H1 (cell line): ENCODE data around the gene NAP1L5. TPM values are rescaled to one million over a fixed set of nuclear protein-coding genes. Genes with fewer than 3 reads are reported as not detected.
A peak's percentile ranks its signal among the peaks of the same experiment; 100 is the strongest.

Experiments used
- CTCF ChIA-PET: fragments of 300-600 bp; sonication (Branson Sonifier 250); formaldehyde crosslinking; loops from one replicate; lab custom pipeline; 2021; ENCODE audit not compliant: partially characterized antibody; lab: Charles Lee
- POLR2A ChIA-PET: fragments of 300-600 bp; sonication (Branson Sonifier 250); formaldehyde crosslinking; loops from one replicate; lab custom pipeline; 2021; ENCODE audit warnings: inconsistent platforms; ENCODE audit not compliant: partially characterized antibody; lab: Charles Lee
- DNase-seq, 2 experiments: peaks; one replicate each; pipeline versions ENCODE4 v3.0.0 to v3.0.0-alpha.2; 2010 to 2022; ENCODE audit warnings: low spot score in 2 of 2, low read depth in 1 of 2, mixed read lengths in 1 of 2
- FAIRE-seq: peaks from 2 replicates; lab custom pipeline; 2011; peaks lifted over from hg19 to GRCh38; lab: Jason Lieb, UNC
- H2AFZ ChIP-seq: 2 replicates; pipeline ENCODE4 v1.8.1; 2012; ENCODE audit warnings: low read length, inconsistent platforms
- H2AK5ac ChIP-seq: 2 replicates; pipeline ENCODE4 v1.6.1; 2013; ENCODE audit warnings: low read depth, low read length
- H2BK120ac ChIP-seq: replicated peaks from 2 replicates; pipeline ENCODE3; 2013; ENCODE audit warnings: low read depth, low read length, inconsistent platforms
- H2BK12ac ChIP-seq: 2 replicates; pipeline ENCODE4 v1.6.1; 2013; ENCODE audit warnings: low read depth, low read length
- H2BK15ac ChIP-seq: 2 replicates; pipeline ENCODE4 v1.6.1; 2013; ENCODE audit warnings: low read length
- H2BK20ac ChIP-seq: 2 replicates; pipeline ENCODE4 v1.6.1; 2013; ENCODE audit warnings: low read length
- H2BK5ac ChIP-seq: 2 replicates; pipeline ENCODE4 v1.6.1; 2013; ENCODE audit warnings: low read depth, low read length
- H3K14ac ChIP-seq: 2 replicates; pipeline ENCODE4 v1.6.1; 2013; ENCODE audit warnings: inconsistent platforms; ENCODE audit not compliant: insufficient read length
- H3K18ac ChIP-seq: 2 replicates; pipeline ENCODE4 v1.6.1; 2013; ENCODE audit warnings: low read length; ENCODE audit errors: extremely low read depth
- H3K23ac ChIP-seq: 2 replicates; pipeline ENCODE4 v1.6.1; 2013; ENCODE audit warnings: inconsistent platforms; ENCODE audit not compliant: insufficient read length
- H3K23me2 ChIP-seq: 2 replicates; pipeline ENCODE4 v1.6.1; 2013; ENCODE audit warnings: low read depth, low read length
- H3K27ac ChIP-seq: 2 replicates; pipeline ENCODE4 v1.6.1; 2011; ENCODE audit warnings: low read depth, low read length, inconsistent platforms
- H3K27me3 ChIP-seq, 4 experiments: replicated peaks in 1 of 4; 1 replicate in 1 of 4; 2 replicates in 3 of 4; pipeline versions ENCODE4 v1.6.1 to v1.8.1; 2011 to 2013; ENCODE audit warnings: low read length in 3 of 4, mild to moderate bottlenecking in 3 of 4, inconsistent platforms in 2 of 4, mixed read lengths in 2 of 4, moderate library complexity in 1 of 4; ENCODE audit not compliant: control insufficient read depth in 3 of 4, insufficient read depth in 3 of 4; ENCODE audit errors: extremely low read depth in 1 of 4
- H3K36me3 ChIP-seq, 4 experiments: 2 replicates each; pipeline versions ENCODE4 v1.6.1 to v1.8.1; 2011 to 2013; ENCODE audit warnings: mild to moderate bottlenecking in 4 of 4, low read length in 3 of 4, moderate library complexity in 2 of 4, control low read depth in 1 of 4, inconsistent platforms in 1 of 4; ENCODE audit not compliant: insufficient read depth in 4 of 4, control insufficient read depth in 2 of 4
- H3K4ac ChIP-seq: replicated peaks from 2 replicates; pipeline ENCODE3; 2013; ENCODE audit warnings: low read length, low read depth, mixed read lengths, inconsistent platforms; ENCODE audit not compliant: insufficient read length
- H3K4me1 ChIP-seq, 4 experiments: replicated peaks in 1 of 4; 1 replicate in 1 of 4; 2 replicates in 3 of 4; pipeline versions ENCODE4 v1.6.1 to v1.8.1; 2011 to 2013; ENCODE audit warnings: low read length in 3 of 4, inconsistent platforms in 2 of 4, mixed read lengths in 1 of 4; ENCODE audit not compliant: insufficient read depth in 4 of 4, control insufficient read depth in 3 of 4
- H3K4me2 ChIP-seq, 2 experiments: 2 replicates each; pipeline versions ENCODE4 v1.6.1 to v1.8.1; 2011 to 2013; ENCODE audit warnings: low read depth in 2 of 2, low read length in 2 of 2, control low read depth in 1 of 2, inconsistent platforms in 1 of 2, mild to moderate bottlenecking in 1 of 2; ENCODE audit not compliant: insufficient read depth in 1 of 2
- H3K4me3 ChIP-seq, 4 experiments: fragments of 200-600, 300-600 bp in 1 of 4; sonication (generic), shearing (Covaris generic), sonication (Bioruptor Twin) in 1 of 4; 2 replicates each; pipeline versions ENCODE4 v1.5.1 to v1.8.1; 2011 to 2016; ENCODE audit warnings: low read length in 4 of 4, low read depth in 3 of 4, control low read depth in 2 of 4, inconsistent platforms in 2 of 4, mild to moderate bottlenecking in 2 of 4, mixed read lengths in 1 of 4, moderate library complexity in 1 of 4; ENCODE audit not compliant: insufficient read depth in 2 of 4; ENCODE audit errors: extremely low read depth in 1 of 4
- H3K56ac ChIP-seq: replicated peaks from 2 replicates; pipeline ENCODE3; 2013; ENCODE audit warnings: low read depth, mild to moderate bottlenecking, mixed read lengths, low read length, inconsistent platforms; ENCODE audit not compliant: insufficient read length
- H3K79me1 ChIP-seq: 2 replicates; pipeline ENCODE4 v1.6.1; 2013; ENCODE audit warnings: low read depth, low read length, control low read depth
- H3K79me2 ChIP-seq, 2 experiments: 2 replicates each; pipeline versions ENCODE4 v1.6.1 to v1.8.1; 2012 to 2013; ENCODE audit warnings: low read length in 2 of 2, mild to moderate bottlenecking in 2 of 2, inconsistent platforms in 1 of 2; ENCODE audit not compliant: insufficient read depth in 2 of 2, control insufficient read depth in 1 of 2
- H3K9ac ChIP-seq, 4 experiments: replicated peaks in 1 of 4; 1 replicate in 1 of 4; 2 replicates in 3 of 4; pipeline versions ENCODE4 v1.6.1 to v1.8.1; 2011 to 2013; ENCODE audit warnings: low read depth in 3 of 4, low read length in 3 of 4, control low read depth in 2 of 4, mild to moderate bottlenecking in 2 of 4, moderate library complexity in 2 of 4, inconsistent platforms in 1 of 4; ENCODE audit errors: extremely low read depth in 1 of 4
- H3K9me3 ChIP-seq, 2 experiments: 2 replicates each; pipeline versions ENCODE4 v1.6.1 to v1.8.1; 2012 to 2013; ENCODE audit warnings: mild to moderate bottlenecking in 2 of 2, moderate library complexity in 2 of 2, control low read depth in 1 of 2, inconsistent platforms in 1 of 2, low read depth in 1 of 2, low read length in 1 of 2, mixed read lengths in 1 of 2; ENCODE audit not compliant: insufficient read depth in 2 of 2
- H4K20me1 ChIP-seq, 2 experiments: replicated peaks in 1 of 2; 2 replicates each; pipeline versions ENCODE3 to v1.8.1; 2011 to 2013; ENCODE audit warnings: inconsistent platforms in 2 of 2, low read length in 2 of 2, mild to moderate bottlenecking in 1 of 2; ENCODE audit not compliant: insufficient read depth in 2 of 2, control insufficient read depth in 1 of 2
- H4K5ac ChIP-seq: 2 replicates; pipeline ENCODE4 v1.6.1; 2013; ENCODE audit warnings: low read length, low read depth, mixed read lengths, inconsistent platforms; ENCODE audit not compliant: insufficient read length
- H4K8ac ChIP-seq: 2 replicates; pipeline ENCODE4 v1.8.0; 2013; ENCODE audit warnings: mild to moderate bottlenecking, moderate library complexity, low read length, inconsistent platforms; ENCODE audit not compliant: insufficient read depth; ENCODE audit errors: extremely low read depth
- H4K91ac ChIP-seq: replicated peaks from 2 replicates; pipeline ENCODE3; 2013; ENCODE audit warnings: low read length, mixed read lengths, inconsistent platforms; ENCODE audit not compliant: insufficient read length
- BCL11A ChIP-seq, 2 experiments: IDR thresholded peaks; one replicate each; pipeline ENCODE4 v1.6.1; 2011; ENCODE audit warnings: low read depth in 2 of 2, low read length in 2 of 2, mild to moderate bottlenecking in 2 of 2
- EP300 ChIP-seq, 2 experiments: IDR thresholded peaks; 1 replicate in 1 of 2; 2 replicates in 1 of 2; pipeline ENCODE4 v1.6.1; 2011 to 2012; ENCODE audit warnings: low read depth in 2 of 2, low read length in 2 of 2, mild to moderate bottlenecking in 2 of 2, borderline replicate concordance in 1 of 2, inconsistent platforms in 1 of 2, moderate library complexity in 1 of 2
- EZH2 ChIP-seq: fragments of 200-600 bp; sonication (generic); IDR thresholded peaks from 2 replicates; pipeline ENCODE4 v1.7.1; 2012; ENCODE audit warnings: low read depth, mild to moderate bottlenecking, moderate library complexity, low read length, inconsistent platforms; ENCODE audit not compliant: severe bottlenecking
- GABPA ChIP-seq: IDR thresholded peaks from 2 replicates; pipeline ENCODE4 v1.6.1; 2011; ENCODE audit warnings: mild to moderate bottlenecking, low read length, moderate library complexity, borderline replicate concordance; ENCODE audit not compliant: insufficient read depth
- POU5F1 ChIP-seq: IDR thresholded peaks from 2 replicates; pipeline ENCODE4 v1.6.1; 2011; ENCODE audit warnings: low read depth, mild to moderate bottlenecking, low read length, moderate library complexity
- SIN3A ChIP-seq, 2 experiments: IDR thresholded peaks in 1 of 2; conservative IDR thresholded peaks in 1 of 2; 2 replicates each; pipeline ENCODE4 v1.6.1; 2011 to 2012; ENCODE audit warnings: low read length in 2 of 2, improper control_type of control experiment in 1 of 2, low read depth in 1 of 2, mild to moderate bottlenecking in 1 of 2
- SRF ChIP-seq: IDR thresholded peaks from 2 replicates; pipeline ENCODE4 v1.6.1; 2011; ENCODE audit warnings: mild to moderate bottlenecking, low read depth, low read length, moderate library complexity
- TAF7 ChIP-seq: optimal IDR thresholded peaks from 2 replicates; pipeline ENCODE3; 2011; ENCODE audit warnings: low read depth, mild to moderate bottlenecking, inconsistent platforms, low read length, moderate library complexity, borderline replicate concordance
- WGBS, 2 experiments: shearing (Covaris generic) in 1 of 2; methylation state at CpG; one replicate each; pipeline versions ENCODE4 v1.1.6 to v1.1.7; 2013 to 2015; ENCODE audit warnings: low lambda C conversion rate in 2 of 2, mixed read lengths in 2 of 2, inconsistent platforms in 1 of 2, low coverage in 1 of 2, missing lambda C conversion rate in 1 of 2; ENCODE audit not compliant: insufficient replicate concordance in 2 of 2, insufficient coverage in 1 of 2, insufficient read length in 1 of 2; ENCODE audit errors: extremely low coverage in 1 of 2, missing lambda C conversion rate in 1 of 2; 5-methylcytosine and 5-hydroxymethylcytosine counted together
- polyA plus RNA-seq, 7 experiments: library from polyadenylated mRNA; depleted of rRNA in 3 of 7; stranded (reverse) in 5 of 7; unstranded in 2 of 7; fragments of >200 nt in 5 of 7; fragments of 200-250 nt in 2 of 7; gene quantifications; 1 replicate in 5 of 7; 2 replicates in 1 of 7; 4 replicates in 1 of 7; pipeline versions ENCODE4 v1.2.1 to v1.2.3, GENCODE V29; 2011 to 2013; ENCODE audit warnings: missing spikeins in 2 of 7, mixed read lengths in 2 of 7
- total RNA-seq: library from RNA; stranded (reverse); fragmentation: NEBNext Ultra II Directional; extraction: Animal tissue kit (Norgen Biotek cat#: 25700); gene quantifications from 2 replicates; pipeline ENCODE4 v1.2.1, GENCODE V29; 2021
- TF ChIP-seq, protein P1 (sequence below), 3 experiments: IDR thresholded peaks; 1 replicate in 2 of 3; 2 replicates in 1 of 3; pipeline versions ENCODE4 v1.5.1 to v1.6.1; 2011; ENCODE audit warnings: low read length in 3 of 3, mild to moderate bottlenecking in 3 of 3, inconsistent platforms in 2 of 3, low read depth in 1 of 3, moderate library complexity in 1 of 3; ENCODE audit not compliant: insufficient read depth in 1 of 3; ENCODE audit errors: control extremely low read depth in 1 of 3
- TF ChIP-seq, protein P2 (sequence below): IDR thresholded peaks from 2 replicates; pipeline ENCODE4 v1.6.1; 2011; ENCODE audit warnings: low read depth, mild to moderate bottlenecking, low read length; ENCODE audit not compliant: insufficient read depth

NAP1L5 gene
- total and polyA plus RNA-seq, 2 of the 8 experiments (the other 6 are each of a cell fraction or from before 2014, with no cell fraction given), result 1.3 to 2.7 TPM

DNA sequence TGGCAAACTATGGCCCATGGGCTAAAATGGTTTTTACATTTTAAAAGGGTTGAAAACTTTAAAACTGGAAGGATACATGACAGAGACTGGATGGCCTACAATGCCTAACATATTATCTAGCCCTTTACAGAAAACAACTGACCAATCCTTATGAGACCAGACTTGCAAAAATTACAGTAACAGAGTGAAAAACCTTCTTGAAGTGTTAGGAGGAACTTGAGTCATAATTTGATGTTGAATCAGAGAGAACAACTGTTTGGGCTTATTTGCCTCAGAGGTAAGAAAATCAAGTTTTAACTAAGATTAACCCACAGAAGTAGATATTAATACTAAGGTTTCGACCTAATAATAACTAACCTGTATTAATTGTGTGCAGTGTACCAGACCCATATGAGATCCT is 12.4 kb upstream of the NAP1L5 start:
- no peaks in the 10 kb centered on the region for H3K36me3 ChIP-seq
- no peaks in the 10 kb centered on the region for H3K27me3 ChIP-seq
- no peak overlapping the region for H2AK5ac ChIP-seq
- no peaks in the 10 kb centered on the region for H3K79me2 ChIP-seq
- H4K91ac ChIP-seq, result no peak overlapping the region
- H3K4me1 ChIP-seq, result no peaks in the 10 kb centered on the region; a peak in 1 of 7 replicates
- no peak overlapping the region for H4K5ac ChIP-seq
- H3K18ac ChIP-seq, result no peak overlapping the region
- H3K23ac ChIP-seq, result no peak overlapping the region
- H3K56ac ChIP-seq, result no peak overlapping the region
- H3K14ac ChIP-seq, result no peak overlapping the region
- H3K9me3 ChIP-seq, result no peaks in the 10 kb centered on the region
- H3K23me2 ChIP-seq, result no peaks in the 10 kb centered on the region
- DNase-seq, result no peak
- POLR2A ChIA-PET, result no interaction called here
- H2BK20ac ChIP-seq, result no peak overlapping the region
- peak overlapping the region in 1 of 4 experiments; percentile 8; a peak in 1 of 7 replicates for H3K9ac ChIP-seq
- H2BK15ac ChIP-seq, result no peak overlapping the region
- H2AFZ ChIP-seq, result no peak overlapping the region
- H2BK12ac ChIP-seq, result no peak overlapping the region
- H3K4me3 ChIP-seq, result no peak overlapping the region
- H3K79me1 ChIP-seq, result no peaks in the 10 kb centered on the region
- H4K8ac ChIP-seq, result no peak overlapping the region
- no peak overlapping the region for H3K4ac ChIP-seq
- no peak overlapping the region for H3K4me2 ChIP-seq
- H2BK120ac ChIP-seq, result no peak overlapping the region
- no peak overlapping the region for H2BK5ac ChIP-seq
- no peak overlapping the region for H3K27ac ChIP-seq
- no peak for FAIRE-seq
- CTCF ChIA-PET, result interaction anchor here (1.1 to 1.5 kb wide), 4 partner anchors 8 to 313 kb away, joined by 3 to 5 read pairs (median 3); no protein-coding TSS in a partner anchor
- H4K20me1 ChIP-seq, result no peaks in the 10 kb centered on the region
- 95% methylated on average over 1 of the region's 1 CpG; no CpG with 5 or more reads in 1 of the 2 experiments for whole genome bisulfite sequencing, 2 experiments
- TF ChIP-seq BCL11A (IDR thresholded peaks at IDR 0.05; ENCODE audit: low read depth in 2 of 2, low read length in 2 of 2) (no peak), SIN3A (conservative IDR thresholded peaks at IDR 0.05 in 1 of 2, IDR thresholded peaks at IDR 0.05 in 1 of 2; ENCODE audit: low read depth in 1 of 2, low read length in 2 of 2) (no peak), EZH2 (no peak), SRF (no peak), POU5F1 (no peak), EP300 (IDR thresholded peaks at IDR 0.05; ENCODE audit: borderline replicate concordance in 1 of 2, low read depth in 2 of 2, low read length in 2 of 2) (no peak), TAF7 (no peak), GABPA (no peak)
- TF ChIP-seq, protein P1, sequence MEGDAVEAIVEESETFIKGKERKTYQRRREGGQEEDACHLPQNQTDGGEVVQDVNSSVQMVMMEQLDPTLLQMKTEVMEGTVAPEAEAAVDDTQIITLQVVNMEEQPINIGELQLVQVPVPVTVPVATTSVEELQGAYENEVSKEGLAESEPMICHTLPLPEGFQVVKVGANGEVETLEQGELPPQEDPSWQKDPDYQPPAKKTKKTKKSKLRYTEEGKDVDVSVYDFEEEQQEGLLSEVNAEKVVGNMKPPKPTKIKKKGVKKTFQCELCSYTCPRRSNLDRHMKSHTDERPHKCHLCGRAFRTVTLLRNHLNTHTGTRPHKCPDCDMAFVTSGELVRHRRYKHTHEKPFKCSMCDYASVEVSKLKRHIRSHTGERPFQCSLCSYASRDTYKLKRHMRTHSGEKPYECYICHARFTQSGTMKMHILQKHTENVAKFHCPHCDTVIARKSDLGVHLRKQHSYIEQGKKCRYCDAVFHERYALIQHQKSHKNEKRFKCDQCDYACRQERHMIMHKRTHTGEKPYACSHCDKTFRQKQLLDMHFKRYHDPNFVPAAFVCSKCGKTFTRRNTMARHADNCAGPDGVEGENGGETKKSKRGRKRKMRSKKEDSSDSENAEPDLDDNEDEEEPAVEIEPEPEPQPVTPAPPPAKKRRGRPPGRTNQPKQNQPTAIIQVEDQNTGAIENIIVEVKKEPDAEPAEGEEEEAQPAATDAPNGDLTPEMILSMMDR (IDR thresholded peaks at IDR 0.05; ENCODE audit: control extremely low read depth in 1 of 3, insufficient read depth in 1 of 3, low read depth in 1 of 3, low read length in 3 of 3), result no peak
- TF ChIP-seq, protein P2, sequence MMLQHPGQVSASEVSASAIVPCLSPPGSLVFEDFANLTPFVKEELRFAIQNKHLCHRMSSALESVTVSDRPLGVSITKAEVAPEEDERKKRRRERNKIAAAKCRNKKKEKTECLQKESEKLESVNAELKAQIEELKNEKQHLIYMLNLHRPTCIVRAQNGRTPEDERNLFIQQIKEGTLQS, result no peak
